HG03575 (cell line): ENCODE data around the gene SOX11.

ENCODE experiments used
- ATAC-seq: cut with Tn5 transposase; IDR thresholded peaks from one replicate; pipeline ENCODE4 v1.9.1; 2021; ENCODE audit not compliant: unreplicated experiment, insufficient number of reproducible peaks, low FRiP score; ENCODE audit errors: extremely low read depth

The SOX11 gene

DNA sequence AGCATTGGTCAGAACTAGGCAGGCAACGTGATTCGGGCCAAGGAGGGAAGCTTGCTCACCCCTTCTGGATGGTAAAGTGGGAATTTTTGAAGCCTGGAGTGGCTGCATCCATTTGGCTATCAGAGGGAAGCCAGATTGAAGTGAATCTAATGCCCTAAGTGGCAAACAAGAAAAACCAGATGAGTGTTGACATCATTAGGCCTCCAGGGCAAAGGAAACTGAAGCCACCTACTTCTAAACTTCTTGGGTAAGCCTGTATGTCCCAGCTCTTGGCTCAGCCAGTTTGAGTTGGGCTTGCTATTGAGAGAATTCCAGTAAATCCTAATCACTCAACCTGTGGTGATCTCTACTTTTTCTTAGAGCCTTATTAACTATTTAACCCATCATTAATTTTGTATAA lies 20.9 kb downstream of the SOX11 start:
- ATAC-seq: no peak

DNA sequence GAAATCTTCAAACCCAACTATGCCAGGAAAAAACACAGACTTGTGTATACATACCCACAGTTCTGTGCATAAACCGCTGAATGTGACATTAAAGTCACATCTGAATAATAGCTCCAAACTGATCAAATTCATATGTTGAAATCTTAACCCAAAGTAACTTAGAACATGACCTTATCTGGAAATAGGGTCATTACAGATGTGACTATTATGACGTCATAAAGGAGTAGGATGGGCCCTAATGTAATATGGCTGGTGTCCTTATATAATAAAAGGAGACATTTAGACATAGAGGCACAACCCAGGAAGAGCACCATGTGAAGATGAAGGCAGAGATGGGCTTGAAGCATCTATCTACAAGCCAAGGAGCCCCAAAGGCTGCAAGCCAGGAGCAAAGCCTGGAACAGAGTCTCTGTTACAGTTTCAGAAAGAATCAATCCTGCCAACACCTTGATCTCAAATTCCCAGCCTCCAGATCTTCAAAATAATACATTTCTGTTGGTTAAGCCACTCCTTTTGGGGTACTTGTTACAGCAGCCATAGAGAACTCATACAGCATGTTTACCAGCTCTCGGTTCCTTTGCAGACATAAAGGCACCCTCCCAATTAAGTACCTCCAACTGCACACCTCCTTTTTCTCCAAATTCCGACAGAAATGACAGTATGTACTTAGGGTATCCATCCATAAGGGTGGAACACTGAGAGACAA lies 27.6 kb downstream of the SOX11 start:
- ATAC-seq: no peak

DNA sequence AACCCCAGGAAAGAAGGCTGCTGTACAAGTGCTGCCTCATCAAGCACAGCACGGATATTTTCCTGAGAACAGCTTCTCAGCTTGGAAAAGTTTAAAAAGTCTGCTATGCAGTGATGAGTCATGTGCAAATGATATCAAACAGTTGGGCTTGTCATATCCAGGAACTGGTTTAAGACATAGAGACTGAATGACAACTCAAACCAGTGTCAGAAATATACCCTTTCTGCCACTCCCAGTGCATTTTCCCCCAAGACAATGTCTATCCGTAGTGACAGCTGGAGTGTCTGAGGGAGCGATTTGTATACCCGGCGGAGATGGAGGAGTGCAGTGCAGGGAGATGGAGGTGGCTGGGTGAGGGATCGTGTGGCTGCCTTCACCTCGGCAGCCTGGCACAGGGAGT lies 28.2 kb downstream of the SOX11 start:
- ATAC-seq: no peak

DNA sequence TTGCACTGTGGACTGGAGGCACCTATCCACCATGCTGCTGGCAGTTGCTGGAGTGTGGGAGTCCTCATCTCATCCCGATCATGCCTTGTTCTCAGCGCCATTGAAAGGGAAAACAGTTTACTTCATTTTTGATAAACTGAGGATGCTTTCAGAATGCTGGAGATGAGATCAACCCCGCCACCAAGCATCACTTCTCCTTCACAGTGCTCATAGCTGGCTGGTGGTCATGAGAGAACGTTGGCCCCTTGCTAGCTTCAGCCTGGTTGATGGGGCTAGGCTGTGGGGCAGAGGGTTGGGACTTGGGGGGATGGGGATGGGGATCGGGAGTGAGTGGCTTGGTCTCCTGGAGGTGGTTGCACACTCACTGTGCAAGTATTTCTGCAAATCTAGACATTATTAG lies 30.1 kb downstream of the SOX11 start:
- ATAC-seq: no peak

DNA sequence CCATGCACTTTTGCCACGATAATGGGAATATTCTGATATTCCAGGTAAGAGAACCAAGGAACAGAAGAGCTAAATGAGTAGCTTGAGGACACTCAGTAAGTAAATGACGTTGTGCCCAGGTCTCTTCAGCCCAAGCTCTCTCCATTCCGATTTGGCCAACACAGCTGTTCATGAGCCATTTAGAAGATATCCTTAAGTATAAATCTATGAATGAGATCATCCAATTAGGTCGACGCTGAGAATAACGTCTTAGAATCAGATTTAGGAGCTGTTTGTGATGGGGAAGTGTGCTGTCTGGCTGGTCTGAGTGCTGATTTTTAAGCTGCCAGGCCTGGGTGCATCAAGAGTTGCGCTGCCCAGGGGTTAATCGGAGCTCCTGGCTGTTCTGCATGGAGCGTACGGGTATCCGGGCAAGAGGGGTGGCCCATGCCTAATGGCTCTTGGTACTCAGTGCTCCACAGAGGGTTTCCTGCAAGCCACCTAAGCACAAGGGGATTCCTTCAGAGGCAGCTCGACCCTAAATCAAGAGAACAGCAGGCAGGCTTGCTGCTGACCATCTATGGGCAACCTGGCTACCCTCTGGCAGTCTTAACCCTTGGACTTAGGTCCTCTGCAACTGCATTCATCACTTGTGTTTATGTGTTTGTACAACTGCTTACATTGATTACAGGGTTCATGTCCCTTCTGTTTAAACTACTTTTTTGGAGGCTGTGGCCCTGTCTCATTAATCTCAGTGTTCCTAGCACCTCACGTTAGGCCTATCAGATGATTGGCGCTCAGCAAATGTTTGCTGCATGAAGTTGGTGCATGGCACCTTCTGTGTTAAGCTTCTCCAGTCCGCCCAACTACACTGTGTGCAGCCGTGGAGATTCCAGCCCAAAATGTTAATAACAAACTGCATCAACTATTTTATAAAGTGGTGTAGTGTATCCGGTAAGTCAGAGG lies 31.9 kb downstream of the SOX11 start:
- ATAC-seq: no peak

DNA sequence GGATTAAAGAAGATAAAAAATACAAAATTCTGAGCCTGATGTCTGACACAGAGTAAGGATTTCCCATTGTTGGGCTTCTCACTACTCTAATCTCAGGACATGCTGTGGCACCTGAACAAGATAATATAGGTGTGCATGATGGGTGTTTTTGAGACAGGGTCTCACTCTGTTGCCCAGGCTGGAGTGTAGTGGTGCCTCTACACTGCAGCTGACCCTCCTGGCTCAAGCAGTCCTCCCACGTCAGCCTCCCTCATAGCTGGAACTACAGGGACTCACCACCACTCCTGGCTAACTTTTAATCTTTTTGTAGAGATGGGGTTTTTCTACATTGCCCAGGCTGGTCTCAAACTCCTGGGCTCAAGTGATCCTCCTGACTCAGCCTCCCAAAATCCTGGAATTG lies 32.9 kb downstream of the SOX11 start:
- ATAC-seq: no peak

DNA sequence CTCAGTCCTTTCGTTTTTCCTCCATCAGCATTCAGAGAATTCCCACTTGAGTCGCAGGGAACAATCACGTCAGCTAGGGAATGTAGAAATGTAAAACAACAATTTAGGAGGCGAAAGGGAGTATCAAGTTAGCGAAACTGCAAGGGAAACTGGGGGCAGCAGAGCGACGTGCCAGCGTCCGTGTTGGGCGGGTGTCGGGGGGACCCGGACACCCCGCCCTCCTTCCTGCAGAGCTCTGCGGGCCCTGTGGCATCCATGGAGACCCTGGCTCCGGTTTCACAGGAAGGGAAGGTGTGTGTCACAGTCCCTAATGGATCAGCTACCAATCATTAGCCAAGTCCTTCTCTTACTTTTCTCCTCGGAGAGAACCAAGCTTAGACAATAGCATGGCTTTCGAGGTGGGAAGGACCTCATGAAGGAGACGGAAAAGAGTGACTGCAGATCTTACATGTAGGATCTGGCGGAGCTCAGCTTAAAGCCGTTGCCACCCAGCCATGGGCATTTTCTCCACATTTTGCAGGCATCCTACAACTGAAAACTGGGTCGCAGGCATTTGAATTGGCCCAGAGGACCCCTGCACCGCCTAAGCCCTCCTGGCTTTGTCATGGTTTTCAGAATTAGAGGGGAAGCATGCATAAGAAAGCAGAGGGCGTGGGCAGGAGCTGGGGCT lies 33.7 kb downstream of the SOX11 start:
- ATAC-seq: no peak

DNA sequence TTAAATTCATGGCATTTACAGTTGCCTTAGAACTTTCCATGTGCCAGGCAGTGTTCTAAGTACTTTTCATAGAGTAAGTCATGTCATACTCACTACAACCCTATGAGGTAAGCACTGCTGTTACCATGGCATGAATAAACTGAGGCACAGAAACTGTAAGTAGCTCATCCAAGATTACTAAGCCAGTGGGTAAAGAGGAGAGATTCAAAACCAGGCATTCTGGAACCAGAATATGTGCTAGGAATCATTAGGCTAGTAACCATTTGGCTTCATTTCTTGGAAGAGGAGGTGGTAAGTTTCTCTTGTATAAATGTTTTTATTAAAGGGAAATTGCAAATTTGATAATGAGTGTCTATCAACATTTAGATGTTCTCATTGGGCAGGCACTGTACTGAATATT lies 35.1 kb downstream of the SOX11 start:
- ATAC-seq: no peak

DNA sequence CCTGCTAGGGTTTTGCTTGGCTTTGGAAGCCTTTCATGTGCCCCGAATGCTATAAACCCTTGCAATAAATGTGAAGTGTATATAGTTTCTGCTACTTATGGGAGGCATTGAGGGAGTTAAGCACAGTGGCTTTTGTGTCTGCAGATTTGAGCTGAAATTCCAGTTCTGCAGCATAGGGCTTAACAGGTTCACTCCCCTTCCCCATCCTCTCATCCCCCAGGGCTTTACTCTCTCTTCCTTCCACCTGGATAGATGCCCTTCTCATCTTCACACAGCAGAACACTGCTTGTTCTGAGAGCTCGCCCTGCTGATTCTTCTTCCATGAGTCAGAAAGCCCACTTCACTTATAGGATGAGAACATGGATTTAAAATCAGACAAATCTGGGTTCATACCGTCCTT lies 37.2 kb downstream of the SOX11 start:
- ATAC-seq: no peak

DNA sequence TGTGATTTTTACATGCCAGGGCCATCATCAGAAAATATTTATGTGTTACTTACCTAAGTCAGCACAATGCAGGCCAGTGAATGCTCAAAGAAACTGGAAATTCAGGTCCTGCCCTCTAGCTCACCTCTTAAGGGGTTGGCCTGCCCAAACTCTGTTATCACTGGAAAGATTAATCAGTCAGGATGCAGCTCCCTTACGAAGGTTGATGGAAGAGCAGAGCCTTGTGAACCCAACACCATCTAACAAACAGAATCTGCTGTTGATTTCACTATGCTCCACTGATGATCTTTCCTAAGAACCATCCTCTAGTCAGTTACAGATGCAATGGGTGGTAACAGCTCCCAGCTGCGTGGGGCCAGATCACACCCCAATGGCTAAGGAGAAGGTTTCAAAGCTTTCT lies 38.2 kb downstream of the SOX11 start:
- ATAC-seq: no peak

DNA sequence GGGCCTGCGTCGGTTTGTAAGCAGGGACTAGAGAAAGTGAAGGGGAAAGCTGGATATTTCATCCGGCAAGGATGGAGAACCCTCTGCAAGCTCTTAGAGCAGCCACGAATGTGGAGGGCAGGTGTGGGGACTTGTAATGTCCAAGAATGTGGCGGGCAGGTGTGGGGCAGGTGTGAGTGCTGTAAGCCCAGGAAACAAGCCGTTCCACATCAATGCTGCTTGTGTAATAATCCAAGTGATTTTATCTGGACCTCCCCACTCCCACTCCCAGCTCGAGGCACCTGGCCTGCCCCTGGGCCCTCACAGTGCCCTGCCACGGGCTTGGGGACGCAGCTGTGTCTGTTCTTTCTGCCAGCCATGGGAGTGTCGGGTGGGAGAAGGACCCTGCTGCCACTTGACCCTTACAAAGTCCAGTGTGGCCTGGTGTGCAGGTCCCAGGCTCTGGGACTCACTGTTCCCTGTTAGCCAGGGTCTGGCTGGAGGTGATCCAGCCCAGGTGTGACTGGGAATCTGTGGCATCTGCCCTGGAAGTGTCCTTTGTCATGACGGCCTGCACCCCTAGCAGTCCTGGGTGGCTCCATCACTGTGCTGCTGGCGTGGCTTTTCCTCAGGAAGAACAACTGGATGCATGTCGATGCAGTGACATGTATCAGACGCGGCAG lies 42.8 kb downstream of the SOX11 start:
- ATAC-seq: no peak

DNA sequence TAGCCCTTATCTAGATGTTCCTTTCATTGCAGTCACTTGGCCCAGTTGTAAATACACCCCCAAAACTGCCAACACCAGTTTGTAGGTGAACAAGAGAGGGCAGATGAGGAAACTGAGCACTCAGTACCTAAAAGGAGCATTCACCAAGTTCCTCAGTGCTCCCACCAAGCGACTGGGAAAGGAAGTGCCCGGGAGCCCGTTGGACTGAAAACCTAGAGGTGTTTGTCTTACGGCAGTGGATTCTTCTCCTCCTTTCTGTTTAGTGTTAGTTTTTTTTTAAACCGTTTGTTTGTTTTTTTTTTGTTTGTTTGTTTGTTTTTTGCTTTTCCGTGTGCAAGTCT lies 43.3 kb downstream of the SOX11 start:
- ATAC-seq: no peak

DNA sequence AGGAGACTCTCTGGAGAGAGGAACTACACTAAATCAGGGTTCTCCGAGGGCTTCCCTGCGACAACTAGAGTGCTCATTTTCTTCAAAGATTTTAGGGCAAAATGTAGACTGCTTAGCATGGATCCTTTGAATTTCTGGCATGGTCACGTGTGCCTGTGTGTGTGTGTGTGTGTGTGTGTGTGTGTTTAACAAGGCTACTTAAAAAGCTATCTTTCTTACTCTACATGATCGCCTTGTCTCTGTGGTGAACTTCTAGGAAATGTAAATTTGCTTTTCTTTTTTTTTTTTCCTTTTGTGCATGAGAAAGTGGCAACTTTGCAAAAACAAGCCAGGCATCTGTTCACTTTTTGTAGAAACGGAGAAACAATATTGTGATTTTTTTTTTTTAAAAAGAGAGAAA lies 43.9 kb downstream of the SOX11 start:
- ATAC-seq: no peak

DNA sequence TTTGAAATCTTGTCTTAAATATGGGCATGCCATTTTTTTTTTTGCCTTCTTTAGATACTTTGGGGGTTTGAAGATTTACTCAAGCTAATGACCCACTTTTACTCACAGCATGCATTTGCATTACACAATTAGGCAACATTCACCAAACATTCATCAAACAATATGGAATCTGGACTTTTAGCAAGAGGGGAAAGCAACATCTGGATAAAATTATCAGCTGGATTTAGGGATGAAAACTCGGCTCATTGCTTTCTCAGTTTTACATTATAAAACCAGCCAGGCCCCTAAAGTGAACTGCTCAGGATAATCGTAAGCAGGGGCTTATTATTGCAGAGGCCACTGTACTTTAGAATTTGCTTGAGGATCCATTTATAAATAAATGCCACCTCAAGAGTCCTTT lies 44.7 kb downstream of the SOX11 start:
- ATAC-seq: no peak

DNA sequence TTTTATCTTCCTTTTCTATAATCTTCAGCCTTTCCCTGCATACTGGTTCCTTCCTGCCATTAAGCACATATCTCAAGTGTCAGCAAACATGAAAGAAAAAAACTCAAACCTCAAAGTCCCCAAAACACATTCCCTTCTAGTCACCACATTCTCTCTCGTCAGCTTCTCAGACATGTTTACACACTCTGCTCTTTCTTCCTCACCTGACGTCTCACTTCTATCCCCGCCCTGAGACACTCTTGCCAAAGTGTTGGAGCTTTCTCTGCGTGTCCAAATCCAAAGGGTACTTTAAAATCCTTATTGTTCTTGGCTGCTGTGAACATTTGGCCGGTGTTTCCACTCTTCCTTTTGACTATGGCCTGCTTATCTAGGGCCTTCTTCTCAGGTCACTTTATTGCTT lies 47.9 kb downstream of the SOX11 start:
- no peak for ATAC-seq

DNA sequence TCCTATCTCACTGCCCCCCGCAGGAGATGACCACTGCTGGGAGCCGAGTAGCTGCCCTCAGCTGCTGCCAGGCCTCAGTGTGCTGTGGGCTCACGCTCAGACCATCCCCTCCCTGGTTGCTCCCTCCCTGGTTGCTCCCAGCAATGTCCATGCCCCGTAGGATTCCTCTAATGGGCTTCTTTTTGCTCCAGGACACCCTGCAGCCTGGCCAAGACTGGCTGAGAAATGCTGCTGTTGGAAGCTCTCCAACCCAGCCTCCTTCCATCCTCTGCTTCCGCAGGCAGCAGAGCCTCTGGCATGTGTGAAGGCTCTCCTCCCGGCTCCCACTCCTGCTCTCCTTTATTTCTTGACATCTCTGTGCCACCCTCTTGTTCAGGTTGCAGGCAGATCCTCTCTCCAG lies 48.6 kb downstream of the SOX11 start:
- no peak for ATAC-seq

DNA sequence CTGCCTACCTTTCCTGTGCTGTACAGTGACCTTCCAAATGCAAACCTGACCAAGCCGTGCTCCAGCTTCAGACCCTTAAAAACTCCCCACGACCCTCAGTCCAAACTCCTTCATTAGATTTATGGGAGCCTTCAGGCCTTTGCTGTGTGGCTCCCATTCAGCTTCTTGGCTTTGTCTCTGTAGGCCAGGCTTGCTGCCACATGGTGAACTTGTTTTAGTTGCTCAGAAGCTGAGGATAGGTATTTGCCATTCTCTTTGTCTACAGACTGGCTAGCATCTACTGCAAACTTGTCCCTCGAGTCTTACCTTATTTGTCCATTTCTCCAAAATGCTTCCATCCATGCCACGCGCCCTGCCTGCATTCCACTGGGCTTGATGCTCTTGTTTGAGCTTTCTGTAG lies 49.1 kb downstream of the SOX11 start:
- ATAC-seq: no peak

DNA sequence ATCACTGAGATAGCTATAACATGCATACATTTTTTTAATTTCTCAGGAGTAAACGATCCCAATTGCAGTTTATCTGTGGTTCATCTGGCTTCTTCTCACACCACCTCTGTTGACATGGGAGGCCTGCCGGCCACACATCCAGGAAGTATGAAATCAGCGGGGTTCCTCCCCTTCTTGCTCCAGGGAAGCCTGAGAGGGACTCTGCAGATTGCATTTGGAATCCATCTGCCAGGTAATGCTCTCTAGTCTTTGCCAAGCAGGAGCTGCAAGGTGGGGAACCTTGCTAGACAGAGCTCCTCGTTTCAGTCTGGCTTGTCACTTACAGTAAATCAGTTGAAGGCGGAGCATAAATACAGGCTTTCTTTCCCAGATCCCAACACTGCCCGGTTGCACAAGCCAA lies 49.9 kb downstream of the SOX11 start:
- ATAC-seq: no peak

DNA sequence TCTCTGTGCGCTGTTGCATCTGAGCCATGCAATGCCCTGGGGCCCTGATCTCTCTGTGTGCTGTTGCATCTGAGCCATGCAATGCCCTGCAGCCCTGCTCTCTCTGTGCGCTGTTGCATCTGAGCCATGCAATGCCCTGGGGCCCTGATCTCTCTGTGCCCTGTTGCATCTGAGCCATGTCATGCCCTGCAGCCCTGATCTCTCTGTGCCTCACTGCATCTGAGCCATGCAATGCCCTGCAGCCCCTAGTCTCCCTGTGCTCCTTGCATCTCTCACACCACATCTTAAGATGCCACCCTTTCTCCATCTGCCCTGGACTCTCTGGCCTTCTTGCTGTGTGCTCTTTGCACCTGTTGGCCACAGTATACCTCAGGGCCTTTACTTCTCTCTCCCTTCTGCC lies 56.2 kb downstream of the SOX11 start:
- ATAC-seq: no peak

DNA sequence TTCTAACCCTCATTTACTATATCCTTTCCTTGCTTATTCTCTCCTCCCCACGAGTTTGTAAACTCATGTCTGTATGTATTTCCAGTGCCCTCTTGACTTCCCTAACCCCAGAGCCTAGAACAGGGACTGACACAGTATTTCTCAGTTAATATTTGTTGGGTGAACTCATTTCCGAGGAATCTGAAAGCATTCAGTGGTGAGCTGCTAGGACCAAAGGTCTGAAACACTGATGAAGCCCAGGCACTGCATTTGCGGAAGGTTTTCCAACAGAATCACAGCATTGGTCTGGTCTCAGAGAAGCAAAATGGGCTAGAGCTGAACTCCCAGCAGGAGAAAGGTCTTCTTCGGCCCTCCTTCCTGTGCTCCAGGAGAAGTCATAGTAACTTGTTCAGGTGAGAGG lies 56.8 kb downstream of the SOX11 start:
- ATAC-seq: no peak
